Suprapubic skin (tissue), 4 donors: Measurements from ENCODE around the gene LYAR.

Experiments
- EP300 ChIP-seq: sonication (generic); formaldehyde crosslinking; IDR thresholded peaks from one replicate; pipeline ENCODE4 v1.6.1; 2017; ENCODE audit warnings: antibody characterized with exemption
- POLR2A ChIP-seq, 2 donors: fragments of 450-650 bp; IDR thresholded peaks; one replicate each; pipeline ENCODE4 v1.6.1; 2017; ENCODE audit warnings: antibody characterized with exemption in 2 of 2, mild to moderate bottlenecking in 2 of 2, moderate library complexity in 2 of 2
- POLR2AphosphoS5 ChIP-seq, 3 donors: sonication (generic); formaldehyde crosslinking; IDR thresholded peaks; one replicate each; pipeline ENCODE4 v1.6.1; 2017; ENCODE audit warnings: antibody characterized with exemption in 3 of 3
- TF ChIP-seq, protein P1 (sequence below), 2 donors: fragments of 200-600 bp in 1 of 2; fragments of 450-650 bp in 1 of 2; sonication (generic) in 1 of 2; IDR thresholded peaks; one replicate each; pipeline ENCODE4 v1.5.1; 2016 to 2019; ENCODE audit warnings: antibody characterized with exemption in 2 of 2, mild to moderate bottlenecking in 1 of 2, moderate library complexity in 1 of 2

GRCh38 chr4:4254666-4255065, 35.3 kb downstream of the LYAR start:
- TF ChIP-seq, protein P1, sequence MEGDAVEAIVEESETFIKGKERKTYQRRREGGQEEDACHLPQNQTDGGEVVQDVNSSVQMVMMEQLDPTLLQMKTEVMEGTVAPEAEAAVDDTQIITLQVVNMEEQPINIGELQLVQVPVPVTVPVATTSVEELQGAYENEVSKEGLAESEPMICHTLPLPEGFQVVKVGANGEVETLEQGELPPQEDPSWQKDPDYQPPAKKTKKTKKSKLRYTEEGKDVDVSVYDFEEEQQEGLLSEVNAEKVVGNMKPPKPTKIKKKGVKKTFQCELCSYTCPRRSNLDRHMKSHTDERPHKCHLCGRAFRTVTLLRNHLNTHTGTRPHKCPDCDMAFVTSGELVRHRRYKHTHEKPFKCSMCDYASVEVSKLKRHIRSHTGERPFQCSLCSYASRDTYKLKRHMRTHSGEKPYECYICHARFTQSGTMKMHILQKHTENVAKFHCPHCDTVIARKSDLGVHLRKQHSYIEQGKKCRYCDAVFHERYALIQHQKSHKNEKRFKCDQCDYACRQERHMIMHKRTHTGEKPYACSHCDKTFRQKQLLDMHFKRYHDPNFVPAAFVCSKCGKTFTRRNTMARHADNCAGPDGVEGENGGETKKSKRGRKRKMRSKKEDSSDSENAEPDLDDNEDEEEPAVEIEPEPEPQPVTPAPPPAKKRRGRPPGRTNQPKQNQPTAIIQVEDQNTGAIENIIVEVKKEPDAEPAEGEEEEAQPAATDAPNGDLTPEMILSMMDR (IDR thresholded peaks at IDR 0.05): no peak
- TF ChIP-seq POLR2A (IDR thresholded peaks at IDR 0.05): no peak
- no peak for TF ChIP-seq POLR2AphosphoS5 (IDR thresholded peaks at IDR 0.05)
- TF ChIP-seq EP300: no peak
